NCI-H1694 (cell line): ENCODE results near the gene DCAF10.
A peak's percentile ranks its signal among the peaks of the same experiment; 100 is the strongest.
"Not testable (repeated sequence)": the region's sequence is repeated elsewhere in the genome, so short reads cannot be mapped to it uniquely, and the experiment has no call there.

Experiments
- DNase-seq: peaks from one replicate; lab custom pipeline; 2025; lab: John Stamatoyannopoulos, UW

The DCAF10 gene

DNA sequence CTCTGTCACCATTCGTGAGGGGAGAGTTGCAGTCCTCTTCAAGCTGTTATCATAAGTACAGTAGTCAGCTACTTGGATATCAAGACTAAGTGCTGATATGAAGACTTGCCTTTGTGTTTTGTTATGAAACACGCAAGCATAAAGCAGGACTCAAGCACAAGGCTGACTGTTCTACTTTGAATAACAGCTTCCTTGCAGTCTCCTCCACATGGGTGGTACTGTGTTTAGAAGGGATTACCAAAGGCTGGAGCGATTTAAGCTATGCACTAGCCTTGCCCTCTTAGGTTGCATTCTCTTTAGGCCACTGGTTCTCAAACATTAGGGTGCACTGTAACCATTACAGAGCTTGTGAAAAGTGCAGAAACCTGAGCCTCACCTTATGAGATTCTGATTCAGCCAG is 61.9 kb downstream of the DCAF10 start:
- DNase-seq = no peak

GRCh38 chr9:37870081-37870798 is 69.6 kb downstream of the DCAF10 start:
- no peak for DNase-seq

- no peak for DNase-seq
Observed at GRCh38 chr9:37870799-37871176, 70.2 kb downstream of the DCAF10 start.

DNA sequence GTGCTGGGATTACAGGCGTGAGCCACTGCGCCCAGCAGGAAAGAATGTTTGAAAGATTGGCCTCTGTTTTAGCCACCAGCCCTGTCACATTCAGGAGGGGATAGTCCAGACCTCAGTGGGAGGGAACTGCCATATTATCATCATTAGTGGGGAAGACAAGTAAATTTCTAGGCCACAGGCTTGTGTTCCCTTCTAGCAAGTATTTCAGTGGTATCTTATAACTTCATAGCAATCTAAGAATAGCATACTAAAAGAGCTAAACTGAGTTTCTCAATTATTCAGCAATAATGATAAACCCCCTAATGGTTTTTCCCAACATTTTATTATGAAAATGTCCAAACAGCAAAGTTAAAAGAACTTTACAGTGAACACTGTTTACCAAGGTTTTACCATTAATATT is 73.4 kb downstream of the DCAF10 start:
- no peak for DNase-seq

- DNase-seq = no peak
Observed at GRCh38 chr9:37876376-37876775, 75.8 kb downstream of the DCAF10 start.

DNA sequence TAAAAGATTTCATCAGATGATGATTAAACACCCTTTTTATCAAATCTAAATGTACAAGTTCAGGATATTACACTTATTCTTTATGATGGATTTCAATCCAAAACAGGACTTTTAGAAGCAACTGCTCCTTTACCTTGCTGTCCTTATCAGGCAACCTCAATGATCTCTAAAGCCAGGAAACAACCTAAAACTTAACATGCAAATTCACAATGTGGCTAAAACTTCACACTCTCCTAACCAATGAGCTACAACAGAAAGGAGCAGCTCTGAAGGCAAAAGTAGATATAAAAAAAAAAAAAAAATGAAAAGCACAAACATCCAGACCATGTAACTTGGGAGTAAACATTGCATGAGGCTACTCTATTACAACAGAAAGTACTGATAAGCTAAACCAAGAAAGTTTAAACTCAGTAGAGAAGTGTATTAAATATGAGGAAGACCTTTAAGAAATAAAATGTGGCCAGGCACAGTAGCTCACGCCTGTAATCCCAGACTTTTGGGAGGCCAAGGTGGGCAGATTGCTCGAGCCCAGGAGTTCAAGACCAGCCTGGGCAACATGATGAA is 80.4 kb downstream of the DCAF10 start:
- DNase-seq = no peak

DNA sequence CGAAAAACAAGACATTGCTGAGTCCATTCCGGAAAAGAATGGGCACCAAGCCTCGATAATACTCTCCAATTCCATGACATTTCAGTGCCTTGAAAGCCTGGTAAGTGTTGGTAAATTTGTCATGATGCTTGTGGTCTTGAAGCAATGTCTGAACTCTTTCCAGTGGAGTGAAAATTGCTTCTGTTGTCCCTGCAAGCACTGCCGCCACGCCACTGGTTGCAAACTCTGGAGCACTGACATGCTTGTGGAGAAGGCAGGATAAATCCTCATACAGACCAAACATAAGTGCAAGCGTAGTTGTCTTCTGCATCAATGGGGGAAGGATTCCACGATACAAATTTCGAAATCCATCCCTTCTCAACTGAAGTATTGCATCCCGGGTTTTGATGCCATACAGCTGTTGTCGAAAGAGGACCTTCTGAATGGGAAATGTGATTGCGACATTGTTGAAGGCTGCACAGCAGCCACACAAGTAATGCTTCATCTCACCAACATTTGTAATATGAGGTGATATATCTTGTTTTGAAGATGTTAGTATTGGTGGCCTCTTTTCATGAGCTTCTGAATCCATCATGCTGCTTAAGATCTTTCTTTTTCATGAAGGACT is 87.5 kb downstream of the DCAF10 start:
- DNase-seq = not testable (repeated sequence)

GRCh38 chr9:37889536-37889935 is 88.9 kb downstream of the DCAF10 start:
- no peak for DNase-seq

- DNase-seq = not testable (repeated sequence)
Observed at GRCh38 chr9:37891042-37891441, 90.4 kb downstream of the DCAF10 start.

- DNase-seq = no peak
Observed at GRCh38 chr9:37892063-37892462, 91.5 kb downstream of the DCAF10 start.

DNA sequence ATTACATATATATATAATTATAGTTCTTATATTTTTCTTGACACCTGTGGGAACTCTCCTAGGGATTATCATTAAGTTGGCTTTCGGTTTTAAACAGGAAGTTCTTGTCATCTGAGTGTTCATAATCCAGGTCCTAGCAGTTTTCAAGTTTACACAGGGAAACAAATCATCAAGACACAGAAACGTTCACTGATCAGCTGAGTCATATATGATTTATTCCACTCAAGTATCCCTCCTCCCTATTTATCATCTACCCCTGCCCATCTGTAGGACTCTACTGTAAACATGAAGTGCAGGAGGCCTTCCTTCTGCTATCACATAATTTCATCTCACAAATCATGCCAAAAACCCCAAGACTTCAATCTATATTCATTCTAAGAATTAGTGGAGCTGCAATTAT is 97.1 kb downstream of the DCAF10 start:
- no peak for DNase-seq

GRCh38 chr9:37899041-37899440 is 98.4 kb downstream of the DCAF10 start:
- no peak for DNase-seq

- DNase-seq = no peak
Observed at GRCh38 chr9:37902131-37902530, 101.5 kb downstream of the DCAF10 start.

DNA sequence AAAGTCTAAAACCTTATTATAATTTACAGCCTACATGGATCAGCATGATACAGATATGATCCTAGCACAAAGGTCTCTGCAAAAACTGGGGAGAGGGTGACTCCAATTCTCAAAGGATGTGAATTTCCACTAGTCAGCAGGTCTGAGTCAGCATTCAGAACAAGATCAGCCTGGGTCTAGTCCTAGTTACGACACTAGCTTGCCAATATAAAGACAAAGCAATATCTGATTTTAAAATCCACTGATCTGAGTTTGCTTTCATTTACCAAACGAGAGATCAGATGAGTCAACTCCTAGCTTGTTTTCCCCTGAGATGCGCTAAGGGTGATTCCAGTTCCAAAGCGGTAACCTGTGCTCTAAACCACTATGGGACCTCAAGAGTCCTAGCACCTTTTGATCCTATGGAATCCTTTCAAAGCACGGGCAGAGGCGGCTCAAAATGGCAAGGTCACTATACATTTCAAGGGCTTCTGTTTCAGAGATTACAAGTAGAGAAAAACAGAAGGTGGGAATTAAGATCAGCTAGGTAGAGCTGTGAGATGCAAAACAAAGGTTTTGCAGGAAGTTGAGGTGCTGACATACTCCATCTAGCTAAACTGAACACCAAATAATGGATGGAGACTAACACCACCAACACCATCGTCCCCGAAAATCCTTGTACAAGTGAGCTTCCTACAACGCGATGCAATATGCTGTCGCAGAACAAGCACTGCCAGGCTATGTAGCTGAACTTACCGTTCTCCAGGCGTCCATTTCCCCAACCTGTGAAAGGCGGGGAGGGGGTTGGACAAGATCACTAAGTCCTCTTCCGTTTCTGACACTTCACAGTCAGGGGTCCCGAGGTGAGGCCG is 102.4 kb downstream of the DCAF10 start:
- DNase-seq = peak; percentile 24

- DNase-seq = peak; percentile 81
Observed at GRCh38 chr9:37903647-37904444, 103.2 kb downstream of the DCAF10 start, which contains the start of gene SLC25A51. Gene SLC25A51 (minus strand): TSS chr9:37904127. CDS start chr9:37888550, 15,577 bp downstream.

DNA sequence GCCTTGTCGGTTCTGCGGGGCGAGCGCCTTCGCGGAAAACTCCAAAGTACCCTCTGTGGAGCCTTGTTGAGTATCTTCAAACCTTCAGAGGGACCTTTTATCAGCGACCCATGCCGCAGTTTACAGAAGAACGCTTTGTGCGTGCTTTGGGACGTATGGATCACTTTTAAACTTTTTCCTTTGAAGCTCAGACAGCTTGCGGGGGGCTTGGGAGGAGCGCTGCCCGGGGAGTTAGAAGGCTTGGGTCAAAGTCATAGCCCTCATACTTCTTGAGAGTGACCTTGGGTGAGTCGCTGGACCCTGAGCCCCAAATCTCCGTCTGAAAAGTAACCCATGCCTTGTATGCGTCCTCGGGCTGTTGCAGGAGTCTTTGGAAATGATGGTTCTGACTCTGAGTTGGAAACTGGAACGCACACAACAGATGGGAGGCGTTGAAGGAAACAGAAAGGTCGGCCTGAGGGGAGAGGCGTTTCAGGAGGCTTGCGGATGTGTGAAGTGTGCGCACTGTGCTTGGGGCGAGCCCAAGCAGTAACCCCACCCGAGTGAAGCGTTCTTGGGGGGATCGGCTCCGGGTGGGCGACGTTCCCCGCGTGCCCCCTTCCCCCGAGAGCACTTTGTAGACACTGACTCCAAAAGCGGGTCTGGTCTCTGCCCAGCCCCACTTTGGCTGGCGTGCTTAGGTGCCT is 104.0 kb downstream of the DCAF10 start:
- DNase-seq = peak; percentile 11

- no peak for DNase-seq
Observed at GRCh38 chr9:37905131-37905505, 104.5 kb downstream of the DCAF10 start.

DNA sequence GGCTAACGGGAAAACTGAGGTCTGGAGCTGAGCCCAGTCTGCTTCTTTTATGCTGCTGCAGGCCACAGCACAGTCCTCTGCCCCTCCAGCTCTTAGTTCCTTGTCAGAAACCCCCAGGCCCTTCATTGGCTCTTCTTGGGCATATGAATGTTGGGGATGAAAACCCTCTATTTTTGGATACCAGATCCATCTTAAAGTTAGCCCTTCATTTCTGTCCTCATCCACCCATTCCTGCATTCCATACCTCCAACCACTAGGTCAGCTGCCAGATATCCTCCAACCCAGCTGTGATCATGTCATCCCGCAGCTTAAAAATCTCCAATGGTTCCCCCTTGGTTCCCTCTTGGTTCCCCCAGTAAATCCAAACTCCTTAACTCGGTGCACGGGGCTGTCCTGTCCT is 105.2 kb downstream of the DCAF10 start:
- DNase-seq = no peak

- no peak for DNase-seq
Observed at GRCh38 chr9:37906312-37907239, 106.0 kb downstream of the DCAF10 start.

DNA sequence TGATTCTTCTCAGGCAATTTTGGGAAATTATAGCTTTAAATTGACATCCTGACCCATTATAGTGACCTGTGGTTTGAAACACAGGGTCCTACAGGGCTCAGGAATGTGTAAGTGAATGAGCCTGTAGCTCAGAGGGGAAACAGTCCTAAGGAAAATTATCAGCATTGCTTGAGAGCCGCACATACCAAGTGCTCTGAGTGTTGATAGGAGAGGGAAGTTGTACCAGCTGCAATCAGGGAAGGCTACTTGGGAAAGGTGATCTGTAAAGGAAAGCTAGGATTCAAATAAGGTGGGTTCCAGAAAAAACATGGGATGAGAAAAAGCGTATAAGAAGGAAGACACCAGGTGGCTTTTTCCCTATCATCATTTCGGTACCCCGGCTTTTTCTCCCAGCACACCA is 107.7 kb downstream of the DCAF10 start:
- no peak for DNase-seq
